ENCODE data around the gene TLR2. TPM values are rescaled to one million over a fixed set of nuclear protein-coding genes. Genes with fewer than 3 reads are reported as not detected.
"Not testable (repeated sequence)": the region's sequence is repeated elsewhere in the genome, so short reads cannot be mapped to it uniquely, and the experiment has no call there.

TLR2 gene
- total RNA-seq, 3 donors from 2014 or later, result 51.7 to 76.8 (median 52.4) TPM

- Histone ChIP-seq H3K27me3 (no peaks in the 10 kb centered on the region), H3K4me1 (peaks cover 0 to 4% of the 10 kb centered on the region in 2 donors), H3K4me3 (no peak overlapping the region), H3K36me3 (no peaks in the 10 kb centered on the region), H3K27ac (peak overlapping the region; percentile 68 to 84), H3K9me3 (no peaks in the 10 kb centered on the region)
- TF ChIP-seq POLR2AphosphoS5 (IDR thresholded peaks at IDR 0.05), result peak in 2 of 3 donors; percentile 67 to 77
- no peak for TF ChIP-seq POLR2A (IDR thresholded peaks at IDR 0.05)
- DNase-seq (ENCODE audit: low spot score in 2 of 2), result no peak
- intact Hi-C loops (cut with DNase I; ENCODE audit: low total_unique reads), result no loop called here
These were observed 22.8 kb upstream of the TLR2 start for GRCh38 chr4:153661215-153661822.

- no peak for DNase-seq (ENCODE audit: low spot score in 2 of 2)
- Histone ChIP-seq H3K9me3 (no peaks in the 10 kb centered on the region), H3K4me3 (no peak overlapping the region), H3K27ac (peak overlapping the region in 1 of 2 donors; percentile 6), H3K4me1 (no peaks in the 10 kb centered on the region), H3K27me3 (no peaks in the 10 kb centered on the region), H3K36me3 (no peaks in the 10 kb centered on the region)
- no peak for TF ChIP-seq POLR2AphosphoS5 (IDR thresholded peaks at IDR 0.05)
- TF ChIP-seq CTCF (IDR thresholded peaks at IDR 0.05), result no peak
- TF ChIP-seq POLR2A (IDR thresholded peaks at IDR 0.05), result no peak
- intact Hi-C loops (cut with DNase I; ENCODE audit: low total_unique reads), result no loop called here
These were observed 22.2 kb upstream of the TLR2 start for GRCh38 chr4:153661908-153662307.

GRCh38 chr4:153663667-153664066 lies 20.4 kb upstream of the TLR2 start:
- intact Hi-C loops (cut with DNase I; ENCODE audit: low total_unique reads), result no loop called here
- H3K27me3 ChIP-seq, result no peaks in the 10 kb centered on the region
- H3K27ac ChIP-seq, result no peak overlapping the region
- no peak for DNase-seq (ENCODE audit: low spot score in 2 of 2)
- no peak overlapping the region for H3K4me3 ChIP-seq
- H3K36me3 ChIP-seq, result no peaks in the 10 kb centered on the region
- TF ChIP-seq CTCF (IDR thresholded peaks at IDR 0.05) (no peak), POLR2A (IDR thresholded peaks at IDR 0.05) (no peak), POLR2AphosphoS5 (IDR thresholded peaks at IDR 0.05) (no peak)
- no peaks in the 10 kb centered on the region for H3K9me3 ChIP-seq
- H3K4me1 ChIP-seq, result no peaks in the 10 kb centered on the region

GRCh38 chr4:153666505-153666904 lies 17.6 kb upstream of the TLR2 start:
- H3K27me3 ChIP-seq; DNase-seq (ENCODE audit: low spot score in 2 of 2); H3K9me3 ChIP-seq; intact Hi-C loops (cut with DNase I; ENCODE audit: low total_unique reads); H3K4me1 ChIP-seq; H3K4me3 ChIP-seq; H3K27ac ChIP-seq; H3K36me3 ChIP-seq: not testable (repeated sequence)

- Histone ChIP-seq H3K4me1 (no peaks in the 10 kb centered on the region), H3K27me3 (no peaks in the 10 kb centered on the region), H3K27ac (no peak overlapping the region), H3K9me3 (no peaks in the 10 kb centered on the region), H3K36me3 (no peaks in the 10 kb centered on the region), H3K4me3 (no peak overlapping the region)
- no peak for TF ChIP-seq POLR2AphosphoS5 (IDR thresholded peaks at IDR 0.05)
- TF ChIP-seq POLR2A (IDR thresholded peaks at IDR 0.05), result no peak
- no peak for TF ChIP-seq CTCF (IDR thresholded peaks at IDR 0.05)
- DNase-seq (ENCODE audit: low spot score in 2 of 2), result no peak
- intact Hi-C loops (cut with DNase I; ENCODE audit: low total_unique reads), result no loop called here
These were observed 15.4 kb upstream of the TLR2 start for GRCh38 chr4:153668647-153669046.

GRCh38 chr4:153669838-153670237 lies 14.2 kb upstream of the TLR2 start:
- Histone ChIP-seq H3K4me3 (no peak overlapping the region), H3K27ac (no peak overlapping the region), H3K4me1 (no peaks in the 10 kb centered on the region), H3K36me3 (no peaks in the 10 kb centered on the region), H3K9me3 (peaks cover 0 to 4% of the 10 kb centered on the region in 2 donors), H3K27me3 (no peaks in the 10 kb centered on the region)
- TF ChIP-seq POLR2AphosphoS5 (IDR thresholded peaks at IDR 0.05) (no peak), POLR2A (IDR thresholded peaks at IDR 0.05) (no peak)
- intact Hi-C loops (cut with DNase I; ENCODE audit: low total_unique reads), result no loop called here
- DNase-seq (ENCODE audit: low spot score in 2 of 2), result no peak

All from breast epithelium (tissue), 4 donors.